Activated T-cell treated with anti-CD3 and anti-CD28 coated beads for 1 hour (primary cell): ENCODE measurements around the gene FAM216B.

Experiments
- DNase-seq: peaks from one replicate; pipeline ENCODE4 v3.0.0-alpha.2; 2020; ENCODE audit warnings: low read depth

The FAM216B gene

GRCh38 chr13:42832341-42833096, 51.1 kb downstream of the FAM216B start:
- DNase-seq = no peak

GRCh38 chr13:42834946-42835345, 53.6 kb downstream of the FAM216B start:
- no peak for DNase-seq

GRCh38 chr13:42836930-42837690, 55.7 kb downstream of the FAM216B start:
- DNase-seq = no peak
